HepG2 (cell line): ENCODE results near the gene SYNGAP1. TPM values are rescaled to one million over a fixed set of nuclear protein-coding genes. Genes with fewer than 3 reads are reported as not detected.

ENCODE experiments used
- GABPA ChIP-seq, 2 experiments: IDR thresholded peaks; 2 replicates each; pipeline ENCODE4 v1.6.1; 2011 to 2016; ENCODE audit warnings: low read depth in 2 of 2, low read length in 1 of 2, missing biosample characterization in 1 of 2, missing genetic modification characterization in 1 of 2
- GPN1 ChIP-seq: sonication (generic); formaldehyde crosslinking; IDR thresholded peaks from 2 replicates; pipeline ENCODE4 v1.5.1; 2020; ENCODE audit warnings: missing genetic modification reagents, borderline replicate concordance
- IRX3 ChIP-seq: sonication (generic); formaldehyde crosslinking; IDR thresholded peaks from 2 replicates; pipeline ENCODE4 v1.8.1; 2023; ENCODE audit warnings: mild to moderate bottlenecking, low read depth, missing genetic modification reagents, borderline replicate concordance
- KDM4B ChIP-seq: sonication (generic); formaldehyde crosslinking; IDR thresholded peaks from 2 replicates; pipeline ENCODE4 v1.4.0; 2020; ENCODE audit warnings: missing genetic modification reagents
- KLF11 ChIP-seq: IDR thresholded peaks from 2 replicates; pipeline ENCODE4 v1.6.1; 2016; ENCODE audit warnings: missing compliant biosample characterization
- KMT2A ChIP-seq: sonication (generic); formaldehyde crosslinking; IDR thresholded peaks from 2 replicates; pipeline ENCODE4 v1.4.0; 2020; ENCODE audit warnings: missing genetic modification reagents
- NFATC3 ChIP-seq: sonication (generic); formaldehyde crosslinking; IDR thresholded peaks from 2 replicates; pipeline ENCODE4 v1.5.1; 2020; ENCODE audit warnings: mild to moderate bottlenecking, missing genetic modification reagents
- PRMT3 ChIP-seq: sonication (generic); formaldehyde crosslinking; IDR thresholded peaks from 2 replicates; pipeline ENCODE4 v1.8.1; 2022; ENCODE audit warnings: low read depth, mild to moderate bottlenecking, moderate library complexity, missing genetic modification reagents, borderline replicate concordance
- SOX5 ChIP-seq: IDR thresholded peaks from 2 replicates; pipeline ENCODE4 v1.6.1; 2016; ENCODE audit warnings: borderline replicate concordance
- TEAD3 ChIP-seq: optimal IDR thresholded peaks from 2 replicates; pipeline ENCODE3; 2016; ENCODE audit warnings: borderline replicate concordance
- U2AF1 ChIP-seq: fragments of 200-400 bp; formaldehyde crosslinking; optimal IDR thresholded peaks from 2 replicates; pipeline ENCODE3; 2017; ENCODE audit warnings: mild to moderate bottlenecking, low read depth, low read length
- ZNF207 ChIP-seq: fragments of 450-650 bp; IDR thresholded peaks from 2 replicates; pipeline ENCODE4 v1.6.1; 2016; ENCODE audit warnings: antibody characterized with exemption, borderline replicate concordance
- ZNF550 ChIP-seq: sonication (generic); formaldehyde crosslinking; IDR thresholded peaks from 2 replicates; pipeline ENCODE4 v1.4.0; 2020; ENCODE audit warnings: mild to moderate bottlenecking, missing genetic modification reagents, borderline replicate concordance
- ZNF670 ChIP-seq: sonication (generic); formaldehyde crosslinking; IDR thresholded peaks from 2 replicates; pipeline ENCODE4 v1.8.0; 2022; ENCODE audit warnings: mild to moderate bottlenecking, missing genetic modification reagents, borderline replicate concordance
- ZNF7 ChIP-seq: IDR thresholded peaks from 2 replicates; pipeline ENCODE4 v1.6.1; 2016; ENCODE audit warnings: missing biosample characterization, missing genetic modification reagents
- polyA plus RNA-seq, 8 experiments: library from polyadenylated mRNA; depleted of rRNA in 3 of 8; stranded (reverse) in 7 of 8; unstranded in 1 of 8; fragments of >200 nt; fragmentation: Illumina TruSeq in 4 of 8; extraction: Trizol in 4 of 8; gene quantifications; 2 replicates each; pipeline versions ENCODE4 v1.2.1 to v1.2.3, GENCODE V29; 2011 to 2016; ENCODE audit warnings: low read depth in 4 of 8, missing spikeins in 1 of 8, mixed read lengths in 1 of 8; ENCODE audit not compliant: insufficient read depth in 1 of 8
- total RNA-seq, 5 experiments: library from RNA; depleted of rRNA; stranded (reverse); fragments of >200 nt; fragmentation: Illumina TruSeq; extraction: Trizol; gene quantifications; 2 replicates each; pipeline ENCODE4 v1.2.3, GENCODE V29; 2016; ENCODE audit warnings: low read depth in 1 of 5
- TF ChIP-seq, protein P1 (sequence below): sonication (generic); formaldehyde crosslinking; IDR thresholded peaks from 2 replicates; pipeline ENCODE4 v1.4.0; 2020; ENCODE audit warnings: mild to moderate bottlenecking, missing genetic modification reagents
- TF ChIP-seq, protein P2 (sequence below): sonication (generic); formaldehyde crosslinking; IDR thresholded peaks from 2 replicates; pipeline ENCODE4 v1.4.0; 2020; ENCODE audit warnings: missing genetic modification reagents, borderline replicate concordance
- TF ChIP-seq, protein P3 (sequence below): sonication (generic); formaldehyde crosslinking; IDR thresholded peaks from 2 replicates; pipeline ENCODE4 v1.5.0; 2020; ENCODE audit warnings: missing genetic modification reagents

The SYNGAP1 gene
- total and polyA plus RNA-seq, 2 of the 13 experiments (the other 11 are each of a cell fraction or from before 2014, with no cell fraction given): 0.75 to 1.1 TPM

DNA sequence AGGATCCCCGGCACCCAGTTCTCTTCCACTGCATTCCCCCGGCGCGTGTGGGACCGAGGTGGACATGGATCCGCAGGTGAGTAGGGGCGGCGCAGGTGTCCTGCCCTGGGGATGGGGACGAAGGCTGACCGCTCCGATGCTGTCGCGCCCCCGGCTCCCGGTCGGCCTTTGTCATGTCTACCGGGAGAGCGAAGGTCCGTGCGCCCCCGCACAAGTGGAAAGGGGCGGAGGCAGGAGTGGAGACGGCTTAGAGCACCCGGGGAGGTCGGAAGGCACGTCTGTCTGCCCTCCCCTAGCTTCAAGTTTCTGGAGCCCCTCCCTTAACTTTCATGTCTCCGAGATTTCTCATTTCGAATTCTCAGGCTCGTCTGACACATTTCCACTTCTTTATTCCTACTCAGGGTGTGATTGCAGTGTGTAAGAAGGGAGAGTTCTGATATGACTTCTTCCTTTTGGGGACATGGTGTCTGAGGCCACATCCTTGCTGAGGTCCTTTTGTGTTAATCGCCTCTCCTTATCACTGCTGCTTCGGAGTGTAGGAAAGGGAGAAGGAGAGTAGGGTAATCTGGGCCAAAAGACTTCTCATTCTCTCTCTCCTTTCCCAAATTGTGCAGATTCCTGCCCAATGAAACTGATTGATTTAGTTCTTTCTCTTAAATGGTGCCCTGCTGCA, 27.8 kb upstream of the SYNGAP1 start (continued):
- TF ChIP-seq, protein P1, sequence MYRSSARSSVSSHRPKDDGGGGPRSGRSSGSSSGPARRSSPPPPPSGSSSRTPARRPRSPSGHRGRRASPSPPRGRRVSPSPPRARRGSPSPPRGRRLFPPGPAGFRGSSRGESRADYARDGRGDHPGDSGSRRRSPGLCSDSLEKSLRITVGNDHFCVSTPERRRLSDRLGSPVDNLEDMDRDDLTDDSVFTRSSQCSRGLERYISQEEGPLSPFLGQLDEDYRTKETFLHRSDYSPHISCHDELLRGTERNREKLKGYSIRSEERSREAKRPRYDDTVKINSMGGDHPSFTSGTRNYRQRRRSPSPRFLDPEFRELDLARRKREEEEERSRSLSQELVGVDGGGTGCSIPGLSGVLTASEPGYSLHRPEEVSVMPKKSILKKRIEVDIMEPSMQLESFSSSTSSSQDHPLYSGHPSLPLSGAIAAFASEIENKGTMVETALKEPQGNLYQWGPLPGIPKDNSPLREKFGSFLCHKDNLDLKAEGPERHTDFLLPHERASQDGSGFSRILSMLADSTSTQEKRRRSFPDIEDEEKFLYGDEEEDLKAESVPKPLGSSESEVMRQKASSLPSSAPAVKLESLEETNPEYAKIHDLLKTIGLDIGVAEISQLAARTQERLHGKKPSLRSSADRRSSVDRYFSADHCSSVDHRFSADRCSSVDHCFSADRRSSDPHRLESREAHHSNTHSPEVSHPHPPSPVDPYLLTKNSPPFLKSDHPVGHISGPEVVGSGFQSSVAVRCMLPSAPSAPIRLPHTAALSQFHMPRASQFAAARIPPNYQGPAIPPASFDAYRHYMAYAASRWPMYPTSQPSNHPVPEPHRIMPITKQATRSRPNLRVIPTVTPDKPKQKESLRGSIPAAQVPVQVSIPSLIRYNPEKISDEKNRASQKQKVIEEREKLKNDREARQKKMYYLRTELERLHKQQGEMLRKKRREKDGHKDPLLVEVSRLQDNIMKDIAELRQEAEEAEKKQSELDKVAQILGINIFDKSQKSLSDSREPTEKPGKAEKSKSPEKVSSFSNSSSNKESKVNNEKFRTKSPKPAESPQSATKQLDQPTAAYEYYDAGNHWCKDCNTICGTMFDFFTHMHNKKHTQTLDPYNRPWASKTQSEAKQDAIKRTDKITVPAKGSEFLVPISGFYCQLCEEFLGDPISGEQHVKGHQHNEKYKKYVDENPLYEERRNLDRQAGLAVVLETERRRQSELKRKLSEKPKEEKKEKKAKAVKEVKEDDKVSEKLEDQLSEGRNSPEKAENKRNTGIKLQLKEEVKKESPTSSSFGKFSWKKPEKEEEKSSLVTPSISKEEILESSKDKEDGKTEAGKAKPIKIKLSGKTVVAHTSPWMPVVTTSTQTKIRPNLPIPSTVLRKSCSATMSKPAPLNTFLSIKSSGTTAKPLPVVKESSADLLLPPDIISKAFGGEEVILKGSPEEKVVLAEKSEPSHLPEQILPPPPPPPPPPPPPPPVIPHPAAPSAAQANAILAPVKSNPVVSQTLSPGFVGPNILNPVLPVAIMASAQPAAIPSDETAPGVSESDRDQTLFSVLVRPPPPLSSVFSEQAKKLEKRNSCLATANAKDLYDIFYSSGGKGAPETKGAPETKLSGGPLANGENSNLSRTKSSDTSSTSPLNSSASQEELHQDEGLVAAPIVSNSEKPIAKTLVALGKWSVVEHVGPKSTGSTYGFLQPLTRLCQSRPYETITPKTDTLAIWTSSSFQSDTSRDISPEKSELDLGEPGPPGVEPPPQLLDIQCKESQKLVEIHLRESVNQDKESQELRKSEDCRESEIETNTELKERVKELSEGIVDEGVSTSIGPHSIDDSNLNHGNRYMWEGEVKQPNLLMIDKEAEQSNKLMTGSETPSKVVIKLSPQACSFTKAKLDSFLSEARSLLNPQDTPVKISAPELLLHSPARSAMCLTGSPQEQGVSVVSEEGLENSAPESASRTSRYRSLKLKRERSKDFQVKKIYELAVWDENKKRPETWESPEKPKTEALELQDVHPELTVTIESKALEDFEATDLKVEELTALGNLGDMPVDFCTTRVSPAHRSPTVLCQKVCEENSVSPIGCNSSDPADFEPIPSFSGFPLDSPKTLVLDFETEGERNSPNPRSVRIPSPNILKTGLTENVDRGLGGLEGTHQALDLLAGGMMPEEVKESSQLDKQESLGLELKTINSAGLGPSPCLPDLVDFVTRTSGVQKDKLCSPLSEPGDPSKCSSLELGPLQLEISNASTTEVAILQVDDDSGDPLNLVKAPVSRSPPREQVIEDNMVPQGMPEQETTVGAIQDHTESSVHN (CRISPR knock-in tag): 0 out of 2 replicates have a peak, but pooled peaks have one; percentile 5
- TF ChIP-seq ZNF670 (no peak), ZNF7 (no peak), GPN1 (CRISPR knock-in tag) (0 out of 2 replicates have a peak, but pooled peaks have one; percentile 67), PRMT3 (CRISPR knock-in tag) (no peak), U2AF1 (no peak), NFATC3 (CRISPR knock-in tag) (no peak), GABPA (IDR thresholded peaks at IDR 0.05; ENCODE audit: low read depth, low read length) (no peak), GABPA (CRISPR knock-in tag; IDR thresholded peaks at IDR 0.05; ENCODE audit: low read depth) (no peak), TEAD3 (CRISPR knock-in tag) (no peak), ZNF207 (no peak), SOX5 (CRISPR knock-in tag) (no peak), KDM4B (CRISPR knock-in tag) (no peak), ZNF550 (CRISPR knock-in tag) (peak; percentile 34; the same call in 1 of the 2 replicates), KMT2A (CRISPR knock-in tag) (peak; percentile 60; the same call in 1 of the 2 replicates), KLF11 (CRISPR knock-in tag) (no peak), IRX3 (peak; percentile 2; the same call in 1 of the 2 replicates)
- TF ChIP-seq, protein P2, sequence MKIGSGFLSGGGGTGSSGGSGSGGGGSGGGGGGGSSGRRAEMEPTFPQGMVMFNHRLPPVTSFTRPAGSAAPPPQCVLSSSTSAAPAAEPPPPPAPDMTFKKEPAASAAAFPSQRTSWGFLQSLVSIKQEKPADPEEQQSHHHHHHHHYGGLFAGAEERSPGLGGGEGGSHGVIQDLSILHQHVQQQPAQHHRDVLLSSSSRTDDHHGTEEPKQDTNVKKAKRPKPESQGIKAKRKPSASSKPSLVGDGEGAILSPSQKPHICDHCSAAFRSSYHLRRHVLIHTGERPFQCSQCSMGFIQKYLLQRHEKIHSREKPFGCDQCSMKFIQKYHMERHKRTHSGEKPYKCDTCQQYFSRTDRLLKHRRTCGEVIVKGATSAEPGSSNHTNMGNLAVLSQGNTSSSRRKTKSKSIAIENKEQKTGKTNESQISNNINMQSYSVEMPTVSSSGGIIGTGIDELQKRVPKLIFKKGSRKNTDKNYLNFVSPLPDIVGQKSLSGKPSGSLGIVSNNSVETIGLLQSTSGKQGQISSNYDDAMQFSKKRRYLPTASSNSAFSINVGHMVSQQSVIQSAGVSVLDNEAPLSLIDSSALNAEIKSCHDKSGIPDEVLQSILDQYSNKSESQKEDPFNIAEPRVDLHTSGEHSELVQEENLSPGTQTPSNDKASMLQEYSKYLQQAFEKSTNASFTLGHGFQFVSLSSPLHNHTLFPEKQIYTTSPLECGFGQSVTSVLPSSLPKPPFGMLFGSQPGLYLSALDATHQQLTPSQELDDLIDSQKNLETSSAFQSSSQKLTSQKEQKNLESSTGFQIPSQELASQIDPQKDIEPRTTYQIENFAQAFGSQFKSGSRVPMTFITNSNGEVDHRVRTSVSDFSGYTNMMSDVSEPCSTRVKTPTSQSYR (CRISPR knock-in tag): no peak
- TF ChIP-seq, protein P3, sequence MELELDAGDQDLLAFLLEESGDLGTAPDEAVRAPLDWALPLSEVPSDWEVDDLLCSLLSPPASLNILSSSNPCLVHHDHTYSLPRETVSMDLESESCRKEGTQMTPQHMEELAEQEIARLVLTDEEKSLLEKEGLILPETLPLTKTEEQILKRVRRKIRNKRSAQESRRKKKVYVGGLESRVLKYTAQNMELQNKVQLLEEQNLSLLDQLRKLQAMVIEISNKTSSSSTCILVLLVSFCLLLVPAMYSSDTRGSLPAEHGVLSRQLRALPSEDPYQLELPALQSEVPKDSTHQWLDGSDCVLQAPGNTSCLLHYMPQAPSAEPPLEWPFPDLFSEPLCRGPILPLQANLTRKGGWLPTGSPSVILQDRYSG: no peak
